GM21528 (cell line): ENCODE data around the gene NDUFV3.
"Not testable (repeated sequence)": the region's sequence is repeated elsewhere in the genome, so short reads cannot be mapped to it uniquely, and the experiment has no call there.

ENCODE experiments used
- ATAC-seq: cut with Tn5 transposase; IDR thresholded peaks from one replicate; pipeline ENCODE4 v1.9.1; 2021; ENCODE audit warnings: mild to moderate bottlenecking, moderate library complexity; ENCODE audit not compliant: unreplicated experiment, low FRiP score

Gene NDUFV3

GRCh38 chr21:42892931-42893755, at the start of gene NDUFV3:
Gene NDUFV3 (plus strand): TSS chr21:42893309. CDS start chr21:42893334, 25 bp downstream.
- ATAC-seq = peak; percentile 85

- no peak for ATAC-seq
These were observed 48.5 kb upstream of the NDUFV3 start for GRCh38 chr21:42844411-42845113.

GRCh38 chr21:42845296-42845965, 47.7 kb upstream of the NDUFV3 start:
- no peak for ATAC-seq

GRCh38 chr21:42846221-42846620, 46.9 kb upstream of the NDUFV3 start:
- ATAC-seq = no peak

GRCh38 chr21:42847051-42847707, 45.9 kb upstream of the NDUFV3 start:
- ATAC-seq = no peak

- ATAC-seq = no peak
These were observed 45.4 kb upstream of the NDUFV3 start for GRCh38 chr21:42847726-42848125.

GRCh38 chr21:42848144-42848931, 44.8 kb upstream of the NDUFV3 start:
- ATAC-seq = not testable (repeated sequence)

- ATAC-seq = no peak
These were observed 44.0 kb upstream of the NDUFV3 start for GRCh38 chr21:42848932-42849758.

GRCh38 chr21:42849759-42850412, 43.2 kb upstream of the NDUFV3 start:
- no peak for ATAC-seq

GRCh38 chr21:42850463-42850862, 42.6 kb upstream of the NDUFV3 start:
- ATAC-seq = no peak

- ATAC-seq = no peak
These were observed 42.2 kb upstream of the NDUFV3 start for GRCh38 chr21:42850866-42851391.

- ATAC-seq = no peak
These were observed 41.1 kb upstream of the NDUFV3 start for GRCh38 chr21:42851812-42852665.

- ATAC-seq = no peak
These were observed 40.1 kb upstream of the NDUFV3 start for GRCh38 chr21:42852925-42853570.

- no peak for ATAC-seq
These were observed 39.5 kb upstream of the NDUFV3 start for GRCh38 chr21:42853621-42854020.

- no peak for ATAC-seq
These were observed 38.7 kb upstream of the NDUFV3 start for GRCh38 chr21:42854246-42855010.
